Measurements from ENCODE around the gene RPS6KC1.

RPS6KC1 gene

DNA sequence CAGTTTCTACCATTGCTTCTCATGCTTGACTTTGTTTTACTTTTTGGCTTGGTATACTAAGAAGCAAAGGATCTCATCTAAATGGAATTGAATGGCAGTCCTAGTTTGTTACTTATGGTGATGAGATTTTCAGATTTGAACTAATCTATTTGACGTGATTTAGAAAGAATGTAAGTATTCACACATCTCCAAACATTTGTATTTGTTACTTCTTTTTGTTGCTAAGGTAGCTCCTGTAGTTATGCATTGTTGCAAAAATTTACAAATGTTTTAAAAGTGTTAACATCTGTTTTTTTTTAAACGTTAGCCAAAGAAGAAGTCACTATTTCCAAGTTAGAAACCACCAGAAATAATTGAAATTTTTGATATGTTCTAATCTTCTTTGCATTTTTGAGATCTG is 222.5 kb downstream of the RPS6KC1 start:
- ChIA-PET CTCF (no interaction called here), POLR2A (no interaction called here)
- Histone ChIP-seq H3K36me3 (ENCODE audit: control insufficient read depth in 4 of 4, insufficient read depth in 4 of 4, low read length in 3 of 4) (peaks cover 0 to 20% (median 7%) of the 10 kb centered on the region in 4 experiments), H3K27me3 (replicated peaks in 2 of 5; ENCODE audit: control insufficient read depth in 4 of 5, insufficient read depth in 5 of 5, low read length in 4 of 5) (no peaks in the 10 kb centered on the region), H3K4me3 (ENCODE audit: control insufficient read depth in 1 of 7, extremely low read depth in 1 of 7, insufficient read depth in 4 of 7, low read depth in 2 of 7, low read length in 6 of 7) (no peak overlapping the region), H3K27ac (ENCODE audit: insufficient read depth in 1 of 2, low read depth in 1 of 2, low read length in 2 of 2, poor library complexity in 1 of 2, severe bottlenecking in 2 of 2) (no peak overlapping the region), H3K9me3 (ENCODE audit: control extremely low read depth in 1 of 5, control insufficient read depth in 4 of 5, insufficient read depth in 2 of 5, low read depth in 1 of 5, low read length in 4 of 5) (no peaks in the 10 kb centered on the region), H3K4me1 (ENCODE audit: control extremely low read depth in 1 of 4, control insufficient read depth in 4 of 4, insufficient read depth in 4 of 4, low read length in 3 of 4) (peaks cover 0 to 8% (median 2%) of the 10 kb centered on the region in 4 experiments)
- WGBS (ENCODE audit: insufficient coverage) = no CpG with 5 or more reads among the region's 2 CpGs
- no peak for DNase-seq

GRCh38 chr1:213274140-213274539 is 223.1 kb downstream of the RPS6KC1 start:
- Histone ChIP-seq H3K9me3 (ENCODE audit: control extremely low read depth in 1 of 5, control insufficient read depth in 4 of 5, insufficient read depth in 2 of 5, low read depth in 1 of 5, low read length in 4 of 5) (no peaks in the 10 kb centered on the region), H3K4me3 (ENCODE audit: control insufficient read depth in 1 of 7, extremely low read depth in 1 of 7, insufficient read depth in 4 of 7, low read depth in 2 of 7, low read length in 6 of 7) (no peak overlapping the region), H3K4me1 (ENCODE audit: control extremely low read depth in 1 of 4, control insufficient read depth in 4 of 4, insufficient read depth in 4 of 4, low read length in 3 of 4) (peaks cover 0 to 8% (median 2%) of the 10 kb centered on the region in 4 experiments), H3K27me3 (replicated peaks in 2 of 5; ENCODE audit: control insufficient read depth in 4 of 5, insufficient read depth in 5 of 5, low read length in 4 of 5) (no peaks in the 10 kb centered on the region), H3K27ac (ENCODE audit: insufficient read depth in 1 of 2, low read depth in 1 of 2, low read length in 2 of 2, poor library complexity in 1 of 2, severe bottlenecking in 2 of 2) (no peak overlapping the region), H3K36me3 (ENCODE audit: control insufficient read depth in 4 of 4, insufficient read depth in 4 of 4, low read length in 3 of 4) (peaks cover 0 to 20% (median 7%) of the 10 kb centered on the region in 4 experiments)
- ChIA-PET CTCF (no interaction called here), POLR2A (no interaction called here)
- DNase-seq = peak in 1 of 3 donors; percentile 3

DNA sequence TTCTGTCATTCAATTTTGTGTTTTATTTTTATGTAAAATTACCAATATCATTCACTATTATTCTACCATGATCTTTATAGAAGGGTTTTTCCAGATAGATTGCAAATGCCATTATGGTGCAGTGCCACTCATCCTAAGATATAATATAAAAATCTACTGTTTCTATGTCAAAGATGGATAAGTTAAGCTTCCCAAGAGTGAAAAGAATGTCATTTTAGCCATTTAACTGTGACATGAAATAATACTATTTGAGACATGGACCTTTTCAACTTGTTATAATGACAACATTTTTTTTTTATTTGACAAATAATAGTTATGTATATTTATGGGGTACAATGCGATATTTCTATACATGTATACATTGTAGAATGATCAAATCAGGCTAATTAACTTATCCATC is 224.3 kb downstream of the RPS6KC1 start:
- no peaks in the 10 kb centered on the region for H3K27me3 ChIP-seq (replicated peaks in 2 of 5; ENCODE audit: control insufficient read depth in 4 of 5, insufficient read depth in 5 of 5, low read length in 4 of 5)
- H3K4me3 ChIP-seq (ENCODE audit: control insufficient read depth in 1 of 7, extremely low read depth in 1 of 7, insufficient read depth in 4 of 7, low read depth in 2 of 7, low read length in 6 of 7) = no peak overlapping the region
- H3K4me1 ChIP-seq (ENCODE audit: control extremely low read depth in 1 of 4, control insufficient read depth in 4 of 4, insufficient read depth in 4 of 4, low read length in 3 of 4) = peaks cover 0 to 8% (median 2%) of the 10 kb centered on the region in 4 experiments
- H3K9me3 ChIP-seq (ENCODE audit: control extremely low read depth in 1 of 5, control insufficient read depth in 4 of 5, insufficient read depth in 2 of 5, low read depth in 1 of 5, low read length in 4 of 5) = no peaks in the 10 kb centered on the region
- peaks cover 0 to 20% (median 7%) of the 10 kb centered on the region in 4 experiments for H3K36me3 ChIP-seq (ENCODE audit: control insufficient read depth in 4 of 4, insufficient read depth in 4 of 4, low read length in 3 of 4)
- H3K27ac ChIP-seq (ENCODE audit: insufficient read depth in 1 of 2, low read depth in 1 of 2, low read length in 2 of 2, poor library complexity in 1 of 2, severe bottlenecking in 2 of 2) = no peak overlapping the region
- no CpG with 5 or more reads among the region's 1 CpG for WGBS (ENCODE audit: insufficient coverage)
- POLR2A ChIA-PET = no interaction called here
- CTCF ChIA-PET = no interaction called here
- DNase-seq = no peak

DNA sequence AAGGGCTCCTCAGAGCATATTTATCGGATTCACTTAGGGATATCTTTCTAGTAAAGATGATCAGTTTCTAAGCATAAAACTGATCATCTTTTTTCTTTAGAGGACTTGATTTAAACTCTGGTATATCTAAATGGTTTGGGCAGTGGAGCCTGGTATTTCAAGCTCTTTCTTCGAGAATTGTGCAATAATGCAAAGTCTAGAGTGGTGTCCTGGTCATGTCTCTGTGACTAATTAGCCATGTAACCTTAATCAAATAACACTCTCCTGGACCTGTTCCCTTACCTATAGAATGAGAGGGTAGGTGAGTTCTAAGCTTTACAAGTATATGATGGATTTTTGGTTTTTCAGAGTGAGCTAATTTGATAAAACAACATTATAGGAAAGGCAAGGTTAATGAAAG is 225.2 kb downstream of the RPS6KC1 start:
- ChIA-PET CTCF (interaction anchor here (0.8 kb wide), 1 partner anchor 140 kb away, joined by 3 read pairs; no protein-coding TSS in a partner anchor), POLR2A (no interaction called here)
- Histone ChIP-seq H3K9me3 (ENCODE audit: control extremely low read depth in 1 of 5, control insufficient read depth in 4 of 5, insufficient read depth in 2 of 5, low read depth in 1 of 5, low read length in 4 of 5) (no peaks in the 10 kb centered on the region), H3K27ac (ENCODE audit: insufficient read depth in 1 of 2, low read depth in 1 of 2, low read length in 2 of 2, poor library complexity in 1 of 2, severe bottlenecking in 2 of 2) (no peak overlapping the region), H3K4me3 (ENCODE audit: control insufficient read depth in 1 of 7, extremely low read depth in 1 of 7, insufficient read depth in 4 of 7, low read depth in 2 of 7, low read length in 6 of 7) (no peak overlapping the region), H3K36me3 (ENCODE audit: control insufficient read depth in 4 of 4, insufficient read depth in 4 of 4, low read length in 3 of 4) (peaks cover 0 to 15% (median 7%) of the 10 kb centered on the region in 4 experiments), H3K27me3 (replicated peaks in 2 of 5; ENCODE audit: control insufficient read depth in 4 of 5, insufficient read depth in 5 of 5, low read length in 4 of 5) (no peaks in the 10 kb centered on the region), H3K4me1 (ENCODE audit: control extremely low read depth in 1 of 4, control insufficient read depth in 4 of 4, insufficient read depth in 4 of 4, low read length in 3 of 4) (peaks cover 0 to 8% (median 2%) of the 10 kb centered on the region in 4 experiments)
- no peak for DNase-seq
- 100% methylated on average over 1 of the region's 2 CpGs for WGBS (ENCODE audit: insufficient coverage)

DNA sequence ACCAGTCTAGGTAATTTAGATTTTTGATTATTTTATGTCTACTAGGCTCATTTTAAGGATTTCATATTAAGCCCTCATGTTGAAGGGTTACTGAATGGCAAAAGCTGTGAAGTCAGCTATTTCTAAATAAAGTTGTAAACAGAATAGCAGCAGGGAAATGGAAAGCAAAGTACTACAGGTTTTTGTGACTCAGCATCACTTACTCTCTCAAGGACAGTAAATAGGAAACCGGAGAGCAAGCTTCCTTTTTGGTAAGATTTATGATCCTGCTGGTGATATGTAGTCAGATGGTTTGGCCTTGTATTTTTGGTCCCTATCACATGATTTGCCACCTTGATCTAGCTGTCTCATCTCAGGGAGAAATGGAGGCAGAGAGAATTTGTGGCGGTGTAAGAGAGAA is 226.0 kb downstream of the RPS6KC1 start:
- H3K9me3 ChIP-seq (ENCODE audit: control extremely low read depth in 1 of 5, control insufficient read depth in 4 of 5, insufficient read depth in 2 of 5, low read depth in 1 of 5, low read length in 4 of 5) = no peaks in the 10 kb centered on the region
- H3K36me3 ChIP-seq (ENCODE audit: control insufficient read depth in 4 of 4, insufficient read depth in 4 of 4, low read length in 3 of 4) = peaks cover 0 to 14% (median 6%) of the 10 kb centered on the region in 4 experiments
- H3K27me3 ChIP-seq (replicated peaks in 2 of 5; ENCODE audit: control insufficient read depth in 4 of 5, insufficient read depth in 5 of 5, low read length in 4 of 5) = no peaks in the 10 kb centered on the region
- CTCF ChIA-PET = interaction anchor here (0.8 kb wide), 1 partner anchor 141 kb away, joined by 3 read pairs; no protein-coding TSS in a partner anchor
- H3K4me1 ChIP-seq (ENCODE audit: control extremely low read depth in 1 of 4, control insufficient read depth in 4 of 4, insufficient read depth in 4 of 4, low read length in 3 of 4) = peaks cover 0 to 8% (median 2%) of the 10 kb centered on the region in 4 experiments
- H3K4me3 ChIP-seq (ENCODE audit: control insufficient read depth in 1 of 7, extremely low read depth in 1 of 7, insufficient read depth in 4 of 7, low read depth in 2 of 7, low read length in 6 of 7) = no peak overlapping the region
- POLR2A ChIA-PET = no interaction called here
- 50% methylated on average over 2 of the region's 2 CpGs for WGBS (ENCODE audit: insufficient coverage)
- DNase-seq = peak; percentile 1 to 57 (median 36)
- no peak overlapping the region for H3K27ac ChIP-seq (ENCODE audit: insufficient read depth in 1 of 2, low read depth in 1 of 2, low read length in 2 of 2, poor library complexity in 1 of 2, severe bottlenecking in 2 of 2)

DNA sequence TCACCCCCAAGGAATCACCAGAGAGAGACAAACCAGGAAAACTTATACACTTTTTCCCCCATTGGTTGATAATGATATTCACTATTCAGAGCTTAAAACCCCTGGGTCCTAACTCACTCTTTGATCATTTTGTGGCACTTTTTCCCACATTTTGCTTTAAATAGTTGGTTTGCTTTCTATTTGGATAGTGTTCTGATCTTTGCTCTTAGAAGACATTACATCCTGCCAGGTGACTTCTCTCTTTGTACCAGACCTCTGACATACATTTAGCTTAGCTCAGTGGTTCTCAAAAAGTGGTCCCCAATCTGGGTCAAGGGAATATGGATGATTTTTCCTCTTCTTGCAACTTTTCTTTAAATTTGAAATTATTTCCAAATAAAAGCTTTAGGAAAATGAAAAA is 228.4 kb downstream of the RPS6KC1 start:
- Histone ChIP-seq H3K27me3 (replicated peaks in 2 of 5; ENCODE audit: control insufficient read depth in 4 of 5, insufficient read depth in 5 of 5, low read length in 4 of 5) (no peaks in the 10 kb centered on the region), H3K27ac (ENCODE audit: insufficient read depth in 1 of 2, low read depth in 1 of 2, low read length in 2 of 2, poor library complexity in 1 of 2, severe bottlenecking in 2 of 2) (no peak overlapping the region), H3K36me3 (ENCODE audit: control insufficient read depth in 4 of 4, insufficient read depth in 4 of 4, low read length in 3 of 4) (no peaks in the 10 kb centered on the region), H3K4me1 (ENCODE audit: control extremely low read depth in 1 of 4, control insufficient read depth in 4 of 4, insufficient read depth in 4 of 4, low read length in 3 of 4) (peaks cover 0 to 4% (median 1%) of the 10 kb centered on the region in 4 experiments), H3K4me3 (ENCODE audit: control insufficient read depth in 1 of 7, extremely low read depth in 1 of 7, insufficient read depth in 4 of 7, low read depth in 2 of 7, low read length in 6 of 7) (no peak overlapping the region), H3K9me3 (ENCODE audit: control extremely low read depth in 1 of 5, control insufficient read depth in 4 of 5, insufficient read depth in 2 of 5, low read depth in 1 of 5, low read length in 4 of 5) (no peaks in the 10 kb centered on the region)
- no peak for DNase-seq
- POLR2A ChIA-PET = no interaction called here
- CTCF ChIA-PET = no interaction called here

GRCh38 chr1:213281640-213282301 is 230.7 kb downstream of the RPS6KC1 start:
- ChIA-PET CTCF (interaction anchor here (0.7 kb wide), 1 partner anchor 11 kb away, joined by 3 read pairs; no protein-coding TSS in a partner anchor), POLR2A (no interaction called here)
- Histone ChIP-seq H3K9me3 (ENCODE audit: control extremely low read depth in 1 of 5, control insufficient read depth in 4 of 5, insufficient read depth in 2 of 5, low read depth in 1 of 5, low read length in 4 of 5) (no peaks in the 10 kb centered on the region), H3K4me3 (ENCODE audit: control insufficient read depth in 1 of 7, extremely low read depth in 1 of 7, insufficient read depth in 4 of 7, low read depth in 2 of 7, low read length in 6 of 7) (no peak overlapping the region), H3K36me3 (ENCODE audit: control insufficient read depth in 4 of 4, insufficient read depth in 4 of 4, low read length in 3 of 4) (no peaks in the 10 kb centered on the region), H3K27ac (ENCODE audit: insufficient read depth in 1 of 2, low read depth in 1 of 2, low read length in 2 of 2, poor library complexity in 1 of 2, severe bottlenecking in 2 of 2) (no peak overlapping the region), H3K4me1 (ENCODE audit: control extremely low read depth in 1 of 4, control insufficient read depth in 4 of 4, insufficient read depth in 4 of 4, low read length in 3 of 4) (peaks cover 0 to 4% (median 1%) of the 10 kb centered on the region in 4 experiments), H3K27me3 (replicated peaks in 2 of 5; ENCODE audit: control insufficient read depth in 4 of 5, insufficient read depth in 5 of 5, low read length in 4 of 5) (no peaks in the 10 kb centered on the region)
- DNase-seq = no peak
- WGBS (ENCODE audit: insufficient coverage) = 88% methylated on average over 11 of the region's 13 CpGs

Data from common myeloid progenitor, CD34-positive (primary cell).